Fibroblast of skin of left biceps (primary cell): ENCODE measurements around the gene COL4A5.
"Not testable (repeated sequence)": the region's sequence is repeated elsewhere in the genome, so short reads cannot be mapped to it uniquely, and the experiment has no call there.

Source experiments
- DNase-seq, 2 experiments: peaks; one replicate each; pipeline ENCODE4 v3.0.0-alpha.2; 2013; ENCODE audit warnings: low read depth in 2 of 2

COL4A5 gene

DNA sequence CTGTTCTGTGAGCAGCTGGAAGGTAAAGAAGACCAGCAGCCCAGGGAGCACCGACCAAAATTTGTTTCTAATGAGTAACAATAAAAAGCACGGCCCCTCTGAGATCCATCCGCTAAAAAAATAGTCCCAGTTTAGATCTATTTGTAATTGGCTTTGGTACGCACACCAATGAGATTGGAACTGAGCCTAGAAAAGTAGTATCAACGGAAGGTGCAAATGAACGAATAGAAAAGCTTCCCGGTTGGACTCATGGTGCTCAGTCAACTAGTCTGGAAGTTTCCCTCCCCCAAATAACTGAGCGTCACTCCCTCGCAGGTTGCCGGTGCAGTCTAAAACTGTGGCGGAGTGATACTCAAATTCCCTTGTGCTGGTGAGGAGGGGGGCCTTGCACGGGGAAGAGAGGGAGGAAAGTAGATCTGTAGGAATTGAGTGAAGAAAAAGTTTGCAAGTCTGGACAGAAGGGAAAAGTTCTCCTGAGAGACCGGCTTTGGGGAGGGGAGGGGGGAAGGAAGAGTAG is at the start of gene COL4A5:
Gene COL4A5 (plus strand): TSS at position 413 of the 517 bp plus-strand sequence. CDS start 288 bp downstream, outside the sequence.
- DNase-seq = peak; percentile 66 to 68

DNA sequence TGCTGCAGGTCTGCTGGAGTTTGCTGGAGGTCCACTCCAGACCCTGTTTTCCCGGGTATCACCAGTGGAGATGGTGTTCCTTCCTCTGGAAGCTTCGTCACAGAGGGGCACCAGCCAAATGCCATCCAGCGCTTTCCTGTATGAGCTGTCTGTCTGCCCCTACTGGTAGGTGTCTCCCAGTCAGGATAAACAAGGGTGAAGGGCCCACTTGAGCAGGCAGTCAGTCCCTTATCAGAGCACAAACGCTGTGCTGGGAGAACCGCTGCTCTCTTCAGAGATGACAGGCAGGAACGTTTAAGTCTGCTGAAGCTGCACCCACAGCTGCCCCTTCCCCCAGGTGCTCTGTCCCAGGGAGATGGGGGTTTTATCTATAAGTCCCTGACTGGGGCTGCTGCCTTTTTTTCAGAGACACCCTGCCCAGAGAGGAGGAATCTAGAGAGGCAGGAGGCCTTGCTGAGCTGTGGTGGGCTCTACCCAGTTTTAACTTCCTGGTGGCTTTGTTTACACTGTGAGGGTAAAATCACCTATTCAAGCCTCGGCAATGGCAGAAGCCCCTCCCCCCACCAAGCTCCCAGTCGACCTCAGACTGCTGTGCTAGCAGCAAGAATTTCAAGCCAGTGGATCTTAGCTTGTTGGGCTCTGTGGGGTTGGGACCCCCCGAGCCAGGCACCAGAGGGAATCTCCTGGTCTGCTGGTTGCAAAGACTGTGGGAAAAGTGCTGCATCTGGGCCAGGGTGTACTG is 48.5 kb upstream of the COL4A5 start:
- not testable (repeated sequence) for DNase-seq

DNA sequence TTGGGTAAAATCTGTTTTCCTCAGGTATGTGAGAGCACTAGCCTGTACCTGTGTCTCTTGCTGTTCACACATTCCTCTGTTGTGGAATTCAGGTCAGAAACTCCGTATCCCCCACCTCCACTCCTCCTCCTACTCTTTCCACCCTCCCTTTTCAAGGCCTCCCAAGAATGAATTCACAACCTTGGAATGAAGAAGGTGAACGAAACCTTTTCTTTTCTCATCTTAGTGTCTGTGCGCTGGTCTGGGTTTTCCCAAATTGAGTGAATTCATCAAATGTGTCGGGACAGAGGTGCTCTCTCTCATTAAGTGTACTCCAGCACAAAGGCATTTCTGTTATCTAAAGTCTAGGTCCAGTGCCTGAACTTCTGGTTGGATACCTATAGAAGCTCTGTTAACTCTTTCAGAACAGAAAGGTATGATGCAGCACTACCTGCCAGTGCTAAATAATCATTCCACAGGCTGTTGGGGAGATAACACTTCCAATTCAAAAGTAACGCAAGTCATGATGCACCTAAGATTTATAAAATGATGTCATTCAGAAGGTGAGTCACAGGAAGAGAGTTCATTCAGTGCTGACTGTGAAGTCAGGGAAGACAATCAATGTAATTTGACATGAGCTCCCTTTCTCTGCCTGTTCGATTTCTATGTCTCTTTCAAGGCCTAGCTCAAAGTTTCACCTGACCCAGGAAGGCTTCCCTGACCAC is 43.3 kb upstream of the COL4A5 start:
- DNase-seq = no peak

DNA sequence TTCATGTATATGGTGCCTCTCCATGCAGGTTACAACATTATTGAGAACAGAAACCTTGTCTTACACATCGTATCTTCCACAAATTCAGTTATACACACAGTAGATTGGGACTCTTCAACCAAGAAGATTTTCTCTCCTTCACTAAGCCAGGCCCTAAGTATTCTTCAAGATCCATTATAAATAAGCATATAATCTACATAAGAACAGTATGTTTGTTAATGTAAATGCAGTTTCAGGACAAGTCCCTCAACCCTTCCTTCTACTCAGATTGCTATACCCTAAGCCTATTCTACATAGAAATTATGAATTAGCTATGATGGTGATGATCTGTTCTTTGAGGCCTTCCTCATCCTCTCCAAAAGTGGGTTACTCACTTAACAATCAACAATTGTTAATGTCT is 42.7 kb upstream of the COL4A5 start:
- DNase-seq = no peak

DNA sequence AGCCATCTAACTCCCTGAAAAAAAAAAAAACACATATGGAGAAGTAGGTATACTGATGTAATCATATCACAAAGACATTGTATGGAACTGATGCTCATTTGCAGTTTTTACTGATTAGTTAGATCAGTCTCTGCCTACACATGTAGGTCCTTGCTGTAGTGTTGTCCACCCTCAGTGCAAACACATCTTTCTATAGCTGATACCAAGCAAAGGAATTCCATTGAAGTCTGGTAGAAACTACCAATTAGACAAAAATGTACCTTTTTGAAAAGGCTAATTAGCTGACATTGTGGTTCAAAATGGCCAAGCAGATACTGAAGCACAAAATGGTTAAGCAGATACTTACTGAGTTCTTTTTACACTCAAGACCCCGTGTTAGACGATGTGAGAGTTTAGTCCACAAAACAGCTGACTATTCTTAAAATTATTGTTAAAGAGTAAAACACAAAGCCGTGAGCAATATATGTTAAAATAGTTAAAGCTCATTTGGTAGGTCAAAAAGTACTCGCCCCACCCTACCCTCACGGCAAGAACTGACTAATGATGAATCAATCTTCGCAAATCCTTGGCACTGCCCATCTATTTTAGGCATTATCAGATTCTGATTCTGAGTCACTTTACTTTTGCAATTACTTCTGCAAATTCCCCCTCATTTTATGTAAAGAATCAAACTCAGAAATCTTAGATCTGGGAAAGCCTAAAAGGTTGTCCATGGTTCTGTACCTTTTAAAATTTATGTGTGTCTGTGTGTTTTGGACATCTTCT is 41.8 kb upstream of the COL4A5 start:
- no peak for DNase-seq

DNA sequence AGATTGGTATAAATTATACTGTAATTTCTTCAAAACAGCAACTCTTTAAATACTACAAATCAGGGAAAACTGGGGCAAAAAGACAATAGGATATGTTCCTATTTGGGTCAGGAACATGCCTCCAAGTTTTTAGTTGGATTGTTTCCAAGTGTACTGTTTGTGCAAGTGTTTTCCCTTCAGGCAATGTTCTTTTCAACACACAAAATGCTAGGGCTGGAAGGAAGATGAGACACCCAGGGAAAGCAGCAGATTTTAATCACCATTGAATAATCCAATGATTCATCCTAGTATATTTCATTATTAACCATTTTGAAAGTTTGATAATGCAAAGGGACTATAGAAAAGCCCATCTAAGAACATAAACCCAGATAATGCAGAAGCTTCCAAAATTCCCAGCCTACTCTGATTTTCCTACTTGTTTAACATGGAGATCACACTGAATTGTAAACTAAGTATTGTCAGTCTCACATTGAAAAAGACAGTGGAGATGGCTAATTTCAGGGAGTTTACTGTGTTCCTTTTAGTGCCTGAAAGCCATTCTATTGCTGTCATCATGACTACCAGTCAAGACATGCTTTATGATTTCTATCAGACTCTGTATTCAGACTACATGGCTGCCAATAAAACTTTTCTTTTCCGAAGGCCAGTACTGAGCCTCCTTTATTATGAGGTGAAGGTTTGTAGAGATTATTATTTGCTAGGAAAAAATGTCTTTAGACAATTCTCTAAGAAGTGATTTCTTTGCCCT is 40.0 kb upstream of the COL4A5 start:
- no peak for DNase-seq

DNA sequence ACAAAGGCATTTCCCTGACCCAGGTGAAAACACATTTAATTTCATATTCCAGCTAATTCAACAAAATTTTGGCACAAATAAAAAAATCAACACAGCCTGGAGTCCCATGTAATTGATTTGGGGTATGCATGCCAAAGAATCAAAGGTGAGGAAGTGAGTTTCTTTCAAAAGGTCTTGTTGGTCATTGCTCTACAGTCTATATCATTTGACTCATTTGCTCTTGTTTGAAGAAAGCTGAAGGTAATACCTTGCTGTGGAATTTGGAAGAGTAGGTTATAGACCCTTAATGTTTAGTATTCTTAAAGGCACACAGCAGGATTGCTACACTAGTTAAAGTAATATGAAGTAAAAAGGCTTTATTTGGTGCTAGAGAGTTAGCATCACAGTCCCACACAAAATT is 26.9 kb upstream of the COL4A5 start:
- no peak for DNase-seq

DNA sequence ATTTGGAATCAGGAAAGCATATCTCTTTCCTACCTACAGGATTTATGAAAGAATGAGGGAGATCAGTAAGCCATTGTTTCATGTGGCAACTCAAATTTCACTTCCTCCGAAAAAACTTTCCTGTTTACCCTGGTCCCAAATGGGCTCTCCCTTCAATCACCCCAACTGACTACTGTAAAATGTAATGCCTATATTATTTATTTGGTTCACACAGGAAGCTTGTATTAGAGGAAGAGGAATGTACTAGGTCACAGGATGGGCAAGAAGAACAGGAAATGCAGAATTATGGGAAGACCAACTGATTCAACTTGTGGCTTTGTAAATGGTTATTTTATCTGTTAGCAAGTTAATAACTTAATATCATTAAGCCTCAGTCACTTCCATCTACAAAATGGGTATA is 24.5 kb upstream of the COL4A5 start:
- no peak for DNase-seq

DNA sequence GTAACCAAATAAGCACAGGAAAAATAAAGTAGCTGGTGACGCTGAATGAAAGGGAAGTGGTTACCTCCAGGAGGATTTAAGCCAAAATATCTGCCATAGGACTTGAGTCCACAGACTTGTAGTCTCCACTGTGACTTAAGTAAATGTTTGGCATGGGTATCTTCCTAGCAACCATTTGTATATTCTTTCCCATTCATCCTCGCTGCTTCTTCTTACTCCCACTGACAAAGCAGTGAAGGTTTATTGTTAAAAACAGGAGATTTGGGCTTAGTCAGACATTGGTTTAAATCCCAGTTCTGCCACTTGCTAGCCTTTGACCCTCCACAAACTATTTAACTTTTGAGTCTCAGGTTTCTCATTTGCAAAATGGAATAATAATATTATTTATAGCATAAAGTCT is 23.7 kb upstream of the COL4A5 start:
- no peak for DNase-seq

DNA sequence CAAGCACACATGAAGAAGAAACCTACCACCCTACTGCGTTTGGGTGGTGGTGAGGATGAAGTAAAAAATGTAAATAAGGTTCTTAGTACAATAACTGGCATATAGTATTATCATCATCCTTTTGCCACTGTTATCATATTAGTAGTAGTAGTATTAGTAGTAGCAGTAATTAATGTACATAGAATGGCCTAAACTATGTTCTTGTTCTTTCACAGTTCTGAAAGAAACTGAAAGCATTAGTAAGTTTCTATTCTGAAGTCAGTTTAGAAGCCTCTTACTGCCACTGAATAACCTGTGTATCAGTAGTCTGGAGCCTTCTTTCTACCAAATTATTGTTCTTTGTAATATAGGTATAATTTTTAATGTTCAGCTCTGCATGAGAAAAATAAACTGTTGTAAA is 22.4 kb upstream of the COL4A5 start:
- no peak for DNase-seq

DNA sequence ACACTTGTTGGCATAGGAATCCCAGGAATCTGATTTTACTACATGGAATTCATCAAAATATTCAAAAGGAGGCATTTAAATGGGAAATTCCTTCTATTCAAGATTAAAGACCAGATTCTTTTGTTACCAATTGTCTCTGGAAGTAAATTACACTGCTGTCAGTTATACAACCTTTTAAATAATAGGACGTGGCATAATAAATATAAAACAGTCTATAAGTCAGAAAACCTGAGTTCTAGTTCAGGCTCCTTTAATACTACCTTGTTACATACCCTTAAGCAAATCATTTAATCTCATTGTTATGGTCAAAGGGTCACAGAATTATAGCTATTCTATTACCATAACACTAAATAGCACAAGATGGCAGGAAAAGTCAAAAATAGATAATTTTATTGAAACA is 20.2 kb upstream of the COL4A5 start:
- no peak for DNase-seq

DNA sequence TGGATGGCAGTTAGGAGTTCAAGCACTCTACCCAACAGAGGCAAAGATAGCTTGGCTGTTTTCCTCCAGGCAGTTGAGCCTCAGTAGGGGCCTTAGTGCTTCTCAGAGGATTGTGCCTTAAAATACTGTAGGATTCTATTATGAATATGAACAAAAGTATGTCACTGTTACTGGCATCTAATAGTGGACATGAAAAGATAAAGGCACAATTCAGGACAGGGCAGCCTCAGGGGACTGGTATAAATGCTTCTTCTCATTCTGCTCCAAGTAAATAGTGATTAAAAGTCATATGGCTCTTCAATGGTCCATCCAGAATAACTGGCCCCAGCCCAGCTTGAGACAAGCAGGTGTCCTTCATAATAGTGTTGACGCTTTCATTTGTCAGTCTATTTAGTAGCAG is 19.2 kb upstream of the COL4A5 start:
- no peak for DNase-seq

DNA sequence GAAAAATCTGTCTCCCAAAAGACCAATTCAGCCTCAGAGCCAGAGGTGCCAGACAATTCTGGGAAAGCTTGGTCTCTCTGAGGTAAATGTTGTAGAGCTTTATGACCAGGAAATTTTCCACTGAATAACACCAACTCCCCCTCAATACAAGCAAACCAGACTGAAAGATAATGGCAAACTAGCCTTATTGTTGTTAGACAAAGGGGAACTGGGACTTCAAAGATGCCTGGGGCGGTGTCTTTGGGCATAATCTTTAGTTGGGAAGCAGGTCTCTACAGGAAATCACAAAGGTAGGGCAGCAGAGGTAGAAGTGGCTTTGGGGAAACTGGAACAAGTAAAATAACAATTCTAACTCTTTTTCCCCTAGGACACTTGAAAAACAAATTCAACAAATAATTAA is 13.4 kb upstream of the COL4A5 start:
- DNase-seq = no peak

DNA sequence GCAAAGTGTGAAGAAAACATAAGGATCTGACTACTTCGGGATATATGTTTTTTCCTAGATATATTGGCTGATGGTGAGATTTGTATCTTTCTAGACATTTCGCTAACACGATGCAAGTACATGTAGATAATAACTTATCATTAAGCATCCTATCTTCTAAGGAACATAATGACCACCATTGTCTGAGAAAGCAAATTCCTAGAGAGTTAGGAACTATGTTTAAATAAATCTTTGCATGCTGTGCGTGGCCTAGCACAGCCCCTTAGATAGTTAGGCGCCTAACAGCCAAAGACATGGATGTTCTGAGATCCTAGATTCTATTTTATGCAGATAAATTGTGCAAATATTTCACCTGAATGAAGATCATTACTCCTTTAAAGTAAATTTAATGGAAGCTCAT is 4.4 kb upstream of the COL4A5 start:
- no peak for DNase-seq

DNA sequence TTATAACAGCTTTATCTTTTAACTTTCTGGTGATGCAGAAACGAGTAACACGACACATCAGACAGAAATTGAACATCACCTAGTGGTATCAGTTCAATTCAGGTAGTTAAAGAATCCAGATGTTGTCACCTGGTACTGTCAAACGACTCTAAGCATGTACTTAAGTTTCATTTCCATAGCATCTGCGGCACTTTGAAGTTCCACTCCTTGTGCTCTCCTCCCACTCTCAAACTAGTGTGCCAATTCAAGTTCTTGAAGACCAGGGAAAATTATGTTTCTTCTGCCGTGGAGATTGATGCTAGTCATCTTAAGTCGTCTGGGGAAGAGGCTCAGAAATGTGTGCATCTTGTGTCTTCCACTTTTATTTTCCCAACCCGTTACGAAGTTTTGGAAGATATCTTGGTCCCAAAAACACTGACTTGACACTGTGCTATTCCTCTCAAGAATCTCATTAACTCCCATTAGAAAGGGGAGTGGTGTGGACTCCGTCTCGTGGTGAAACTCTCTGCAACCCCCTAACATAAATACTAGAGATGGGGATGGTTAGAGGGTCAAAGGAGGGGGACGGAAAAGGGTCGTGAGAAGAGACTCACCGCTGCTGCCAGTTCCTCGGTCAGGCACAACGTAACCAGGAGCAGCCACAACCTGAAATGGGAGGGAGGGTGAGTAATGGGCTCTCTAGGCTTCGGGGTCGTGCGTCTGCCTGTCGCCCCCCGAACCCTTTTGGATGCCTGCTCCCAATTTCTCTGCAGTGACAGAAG is 2.1 kb upstream of the COL4A5 start:
- DNase-seq = no peak

DNA sequence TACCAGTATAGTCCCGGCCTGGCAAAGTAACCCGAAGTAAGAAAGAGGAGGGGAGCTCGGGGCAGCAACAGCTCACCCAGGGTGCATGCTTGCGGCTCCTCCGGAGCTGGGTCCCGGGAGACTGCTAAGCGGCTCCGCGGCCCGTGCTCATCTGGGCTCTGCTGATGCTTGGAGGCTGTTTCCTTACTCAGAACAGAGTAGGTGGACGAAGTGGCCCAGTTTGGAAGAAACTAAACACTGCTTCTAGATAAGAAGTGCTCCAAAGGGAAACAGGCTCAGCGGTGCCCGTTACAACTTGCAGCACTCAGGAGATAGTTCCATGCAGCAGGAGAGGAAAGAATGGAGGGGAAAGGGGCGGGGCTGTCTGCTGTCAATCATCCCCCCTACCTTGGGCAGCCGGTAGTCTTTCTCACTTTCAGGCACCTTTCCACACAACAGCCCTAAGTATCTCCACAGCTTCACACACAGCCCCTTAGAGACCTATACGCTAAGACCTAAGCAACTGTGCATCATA is 1.5 kb upstream of the COL4A5 start, which contains the start of gene COL4A6:
Gene COL4A6 (minus strand): TSS at position 313 of the 514 bp plus-strand sequence. CDS start 226 bp downstream, at position 87.
- DNase-seq = no peak

DNA sequence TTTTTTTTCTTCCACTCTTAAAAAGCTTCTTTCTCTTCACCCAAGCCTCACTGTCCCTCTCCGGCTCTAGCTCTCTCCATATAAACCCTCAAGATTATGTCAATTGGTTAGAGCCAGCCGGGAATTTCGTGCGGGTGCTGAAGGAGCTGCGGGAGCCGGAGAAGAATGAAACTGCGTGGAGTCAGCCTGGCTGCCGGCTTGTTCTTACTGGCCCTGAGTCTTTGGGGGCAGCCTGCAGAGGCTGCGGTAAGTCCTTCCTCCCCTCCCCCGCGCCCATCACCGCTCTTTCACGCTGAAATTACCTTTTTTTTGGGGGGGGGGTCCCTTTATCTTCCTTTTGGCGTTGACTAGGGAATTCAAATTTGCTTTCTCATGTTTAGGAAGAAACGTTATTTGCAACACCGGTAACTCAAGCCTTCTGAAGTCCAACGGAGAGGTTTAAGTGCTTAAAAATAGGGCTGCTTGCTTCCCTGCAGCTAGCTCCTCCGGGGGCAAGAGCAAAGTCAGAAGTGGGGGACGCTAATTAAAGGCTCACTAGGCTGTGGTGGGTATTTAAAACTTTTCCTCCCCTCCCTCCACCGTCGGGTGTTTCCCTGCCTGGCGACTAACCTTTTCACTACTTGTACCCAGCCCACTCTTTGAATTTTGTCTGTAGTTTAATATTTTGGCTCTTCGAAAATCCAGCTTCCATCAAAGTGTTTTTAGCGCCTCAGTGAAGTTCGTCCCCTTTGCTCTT is 491 bp downstream of the COL4A5 start:
- DNase-seq = no peak

DNA sequence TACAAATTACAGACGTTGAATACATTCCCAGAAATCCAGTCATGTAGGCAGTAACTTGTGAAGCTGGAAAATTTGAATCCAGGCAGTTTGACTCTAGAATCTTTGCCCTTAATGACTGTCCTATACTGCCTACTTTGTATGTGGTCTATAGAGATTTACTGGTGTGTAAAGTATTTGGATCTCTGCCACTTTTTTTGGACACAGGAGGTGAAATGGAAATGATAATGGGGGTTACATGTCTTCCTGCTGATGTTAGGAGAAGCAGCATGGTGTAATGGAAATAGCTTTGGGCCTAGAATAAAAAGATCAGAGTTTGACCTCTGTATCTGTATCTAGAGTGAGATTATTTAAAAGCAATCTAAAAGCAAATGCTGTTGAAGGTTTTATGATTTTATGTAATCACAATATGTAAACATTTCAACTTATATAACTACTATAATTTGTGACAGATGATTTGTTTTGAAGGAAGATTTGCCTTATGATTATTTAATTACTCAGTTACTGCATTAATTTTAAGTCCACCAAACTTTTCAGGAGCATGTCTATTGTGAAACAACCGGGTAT is 3.3 kb downstream of the COL4A5 start:
- DNase-seq = no peak

DNA sequence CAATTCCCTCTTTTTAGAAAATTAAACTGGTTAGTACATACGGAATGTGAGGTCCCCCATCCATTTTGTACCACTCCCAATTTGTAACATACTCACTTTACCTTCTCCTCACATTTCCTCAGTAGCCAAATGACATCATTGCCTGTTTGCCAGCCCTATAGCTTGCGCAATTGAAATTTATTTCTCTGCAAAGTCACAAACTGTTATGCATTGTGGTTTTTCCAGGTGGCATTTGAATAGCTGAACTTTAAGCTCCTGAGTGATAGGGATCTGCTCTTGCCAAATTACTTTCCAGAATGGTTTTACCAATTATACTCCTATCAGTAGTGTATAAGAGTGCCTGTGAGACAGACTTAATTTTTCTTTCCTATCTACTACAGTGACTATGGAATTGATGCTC is 7.7 kb downstream of the COL4A5 start:
- no peak for DNase-seq

DNA sequence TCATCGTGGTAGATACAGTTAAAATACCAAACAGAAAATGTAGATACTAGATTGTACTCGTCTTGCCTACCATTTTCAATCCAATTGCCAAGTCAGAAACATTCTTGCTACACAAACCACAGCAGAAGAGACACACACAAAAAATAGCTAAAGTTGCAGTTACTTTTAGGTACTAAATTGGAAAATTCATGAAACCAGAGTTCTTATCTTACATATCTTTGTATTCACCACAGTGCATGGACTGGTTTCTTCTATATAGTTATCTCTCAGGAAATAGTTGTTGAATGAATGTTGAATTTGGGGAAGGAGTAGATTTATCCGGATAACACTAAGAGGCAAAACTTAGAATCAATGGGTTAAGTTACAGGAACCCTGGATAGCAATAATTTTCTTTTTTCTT is 14.2 kb downstream of the COL4A5 start:
- no peak for DNase-seq
